Stimulated activated effector memory CD8-positive, alpha-beta T cell treated with anti-CD3 and anti-CD28 coated beads, Interleukin-12 subunit alpha, Interleukin-12 subunit beta, amount 100 ng/mL, for 72 hours (primary cell): Measurements from ENCODE around the gene SAG.
A peak's percentile ranks its signal among the peaks of the same experiment; 100 is the strongest.

Experiments
- ATAC-seq: fragments of 150-1000 bp; cut with Tn5 transposase; 2 replicates; pipeline ENCODE4 v1.10.0; 2021
- DNase-seq, 2 donors: peaks; one replicate each; pipeline ENCODE4 v3.0.0; 2021 to 2022; ENCODE audit warnings: low spot score in 2 of 2
- H3K27ac Mint-ChIP-seq: one replicate; pipeline ENCODE4 v1.8.0; 2022; ENCODE audit warnings: mild to moderate bottlenecking, mixed read lengths
- H3K36me3 Mint-ChIP-seq: one replicate; pipeline ENCODE4 v1.8.0; 2022; ENCODE audit warnings: mild to moderate bottlenecking, mixed read lengths
- H3K4me1 Mint-ChIP-seq: one replicate; pipeline ENCODE4 v1.8.0; 2022; ENCODE audit warnings: mixed read lengths
- H3K4me3 Mint-ChIP-seq: one replicate; pipeline ENCODE4 v1.8.0; 2022; ENCODE audit warnings: mild to moderate bottlenecking, mixed read lengths
- H3K9me3 Mint-ChIP-seq: one replicate; pipeline ENCODE4 v1.8.0; 2022; ENCODE audit warnings: mixed read lengths

Gene SAG

GRCh38 chr2:233275223-233275622, 32.4 kb upstream of the SAG start:
- DNase-seq (no peak), ATAC-seq (no peak)
- Mint-ChIP-seq H3K4me3 (no peak overlapping the region), H3K4me1 (peaks cover 35% of the 10 kb centered on the region), H3K27ac (peak overlapping the region; percentile 56), H3K36me3 (peaks cover 96% of the 10 kb centered on the region), H3K9me3 (no peaks in the 10 kb centered on the region)

GRCh38 chr2:233278921-233279320, 28.7 kb upstream of the SAG start:
- ATAC-seq (no peak), DNase-seq (no peak)
- Mint-ChIP-seq H3K4me1 (peaks cover 22% of the 10 kb centered on the region), H3K36me3 (peaks cover 100% of the 10 kb centered on the region), H3K27ac (peak overlapping the region; percentile 40), H3K4me3 (no peak overlapping the region), H3K9me3 (no peaks in the 10 kb centered on the region)

DNA sequence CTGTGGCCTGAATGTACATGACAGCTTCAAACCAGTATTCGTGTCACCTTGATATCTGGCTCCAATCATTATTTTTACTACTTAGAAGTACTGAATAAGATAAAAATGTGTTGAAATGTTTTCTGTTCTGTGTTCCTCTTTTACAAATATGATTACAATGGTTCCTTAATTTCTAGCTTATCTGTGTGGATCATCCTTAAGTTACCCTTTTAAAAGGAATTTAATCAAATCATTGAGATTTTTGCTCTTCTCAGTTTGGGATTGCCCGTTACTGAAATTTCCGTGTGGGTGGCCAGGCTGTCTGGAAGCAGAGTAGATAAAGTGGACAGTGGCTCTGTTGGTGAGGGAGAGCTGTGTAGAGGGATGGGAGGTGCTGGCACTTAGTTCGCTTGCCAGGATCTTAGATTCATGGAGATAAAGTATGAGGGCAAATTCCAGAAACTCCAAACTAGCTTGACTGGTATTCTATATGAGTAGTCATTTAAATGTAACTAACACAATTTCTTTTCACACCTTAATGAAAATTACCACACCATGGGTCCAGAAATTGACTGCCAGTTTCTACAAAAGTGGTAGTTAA, 27.4 kb upstream of the SAG start:
- Mint-ChIP-seq H3K36me3 (peaks cover 100% of the 10 kb centered on the region), H3K4me3 (no peak overlapping the region), H3K27ac (peak overlapping the region; percentile 9), H3K4me1 (peaks cover 15% of the 10 kb centered on the region), H3K9me3 (no peaks in the 10 kb centered on the region)
- DNase-seq (no peak), ATAC-seq (no peak)

- Mint-ChIP-seq H3K27ac (peak overlapping the region; percentile 9), H3K36me3 (peaks cover 100% of the 10 kb centered on the region), H3K4me1 (peaks cover 13% of the 10 kb centered on the region), H3K9me3 (no peaks in the 10 kb centered on the region), H3K4me3 (no peak overlapping the region)
- ATAC-seq, result no peak
- no peak for DNase-seq
Measured at GRCh38 chr2:233281553-233281952, 26.1 kb upstream of the SAG start.

DNA sequence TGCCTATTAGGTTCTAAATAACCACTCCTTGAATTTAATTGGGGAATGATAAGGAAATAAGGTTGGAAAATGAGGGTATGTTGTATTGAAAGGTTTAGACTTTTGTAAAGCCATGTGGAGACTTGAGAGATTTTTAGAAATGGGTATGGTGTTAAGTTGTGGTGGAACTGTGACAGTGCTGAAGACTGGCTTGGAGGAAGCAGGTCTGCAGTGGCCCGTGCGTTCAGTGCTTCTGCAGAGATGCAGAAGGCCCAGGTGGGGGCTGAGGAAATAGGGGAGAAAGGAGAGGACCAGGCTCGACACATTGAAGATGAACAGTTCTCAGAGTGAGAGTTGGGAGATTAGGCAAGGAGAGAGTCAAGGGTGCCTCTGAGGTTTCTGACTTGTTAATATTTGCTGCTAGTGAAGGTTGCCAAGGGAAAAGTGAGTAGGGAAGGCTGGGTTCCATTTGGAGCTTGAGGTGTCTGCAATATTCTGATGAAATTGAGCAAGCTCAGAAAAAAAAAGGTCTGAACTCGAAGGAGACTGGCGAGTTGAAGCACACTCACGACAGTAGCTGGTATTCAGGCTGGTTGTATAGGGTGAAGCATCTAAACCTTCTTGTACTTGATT, 25.5 kb upstream of the SAG start:
- Mint-ChIP-seq H3K4me1 (peaks cover 13% of the 10 kb centered on the region), H3K4me3 (no peak overlapping the region), H3K9me3 (no peaks in the 10 kb centered on the region), H3K27ac (peak overlapping the region; percentile 9), H3K36me3 (peaks cover 100% of the 10 kb centered on the region)
- ATAC-seq, result no peak
- no peak for DNase-seq

DNA sequence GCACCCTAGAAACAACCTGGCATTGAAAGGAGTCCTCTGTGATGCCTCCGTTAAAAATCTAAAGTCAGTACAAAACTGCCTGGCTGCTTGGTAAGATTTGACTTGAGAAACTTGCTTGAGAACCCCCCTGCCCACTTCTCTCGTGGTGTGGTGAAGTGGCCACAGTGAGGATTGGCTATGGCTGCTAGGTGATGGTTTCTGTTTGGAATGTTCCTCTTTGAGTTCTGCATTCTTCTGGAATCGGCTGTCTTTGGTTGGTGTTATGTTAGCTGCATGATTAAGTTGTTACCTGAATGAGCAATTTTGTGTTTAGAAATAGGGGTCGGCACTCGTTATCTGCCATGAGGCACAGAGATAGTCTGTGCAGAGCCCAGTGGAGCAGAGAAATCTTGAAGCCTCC, 21.7 kb upstream of the SAG start:
- Mint-ChIP-seq H3K9me3 (no peaks in the 10 kb centered on the region), H3K27ac (no peak overlapping the region), H3K36me3 (peaks cover 100% of the 10 kb centered on the region), H3K4me1 (peaks cover 13% of the 10 kb centered on the region), H3K4me3 (no peak overlapping the region)
- ATAC-seq, result no peak
- no peak for DNase-seq

GRCh38 chr2:233287871-233288270, 19.7 kb upstream of the SAG start:
- Mint-ChIP-seq H3K27ac (peak overlapping the region; percentile 76), H3K9me3 (no peaks in the 10 kb centered on the region), H3K4me3 (no peak overlapping the region), H3K4me1 (no peaks in the 10 kb centered on the region), H3K36me3 (peaks cover 100% of the 10 kb centered on the region)
- ATAC-seq, result no peak
- DNase-seq, result no peak

GRCh38 chr2:233288663-233289062, 19.0 kb upstream of the SAG start:
- H3K36me3 Mint-ChIP-seq, result peaks cover 100% of the 10 kb centered on the region
- peaks cover 3% of the 10 kb centered on the region for H3K4me1 Mint-ChIP-seq
- no peaks in the 10 kb centered on the region for H3K9me3 Mint-ChIP-seq
- H3K27ac Mint-ChIP-seq, result peak overlapping the region; percentile 72
- ATAC-seq (no peak), DNase-seq (no peak)
- H3K4me3 Mint-ChIP-seq, result no peak overlapping the region

GRCh38 chr2:233289648-233290047, 18.0 kb upstream of the SAG start:
- DNase-seq, result no peak
- Mint-ChIP-seq H3K9me3 (no peaks in the 10 kb centered on the region), H3K27ac (peak overlapping the region; percentile 81), H3K4me3 (no peak overlapping the region), H3K4me1 (peaks cover 5% of the 10 kb centered on the region), H3K36me3 (peaks cover 100% of the 10 kb centered on the region)
- no peak for ATAC-seq

DNA sequence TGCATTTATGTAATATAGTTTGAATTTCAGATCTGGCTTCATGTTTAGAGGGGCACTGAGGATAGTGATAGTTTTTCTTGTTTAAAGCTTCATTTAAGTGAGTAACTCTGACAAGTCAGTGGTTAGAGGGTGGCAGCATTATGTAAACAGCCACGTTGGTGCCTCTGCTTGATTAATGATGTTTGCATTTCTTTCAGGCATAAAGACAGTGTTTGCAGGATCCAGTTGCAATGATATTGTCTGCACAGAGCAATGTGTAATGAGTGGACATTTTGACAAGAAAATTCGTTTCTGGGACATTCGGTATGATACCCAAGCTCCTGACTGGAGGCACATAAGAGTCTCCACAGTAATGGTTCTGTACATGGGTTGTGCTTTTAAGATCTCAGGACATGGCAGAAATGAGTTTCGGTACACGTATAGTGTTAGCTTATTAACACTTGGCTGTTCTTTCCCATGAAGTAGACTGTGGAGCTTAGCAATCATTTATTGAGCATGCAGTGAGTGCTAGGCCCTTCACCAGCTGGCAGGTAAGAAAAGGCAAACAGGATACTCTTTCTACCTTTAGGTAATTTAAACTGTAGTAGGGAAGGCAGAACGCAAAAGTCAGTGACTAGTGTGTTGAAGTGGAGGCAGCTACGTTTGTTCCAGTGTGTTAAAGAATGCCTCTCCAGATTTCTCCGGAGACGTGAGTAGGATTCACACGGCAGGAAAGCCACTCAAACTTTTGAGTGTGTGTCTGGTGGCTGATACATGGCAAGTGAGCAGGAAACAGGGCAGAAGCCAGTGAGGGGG, 17.4 kb upstream of the SAG start:
- Mint-ChIP-seq H3K27ac (peak overlapping the region; percentile 81), H3K9me3 (no peaks in the 10 kb centered on the region), H3K4me1 (peaks cover 5% of the 10 kb centered on the region), H3K36me3 (peaks cover 100% of the 10 kb centered on the region), H3K4me3 (no peak overlapping the region)
- no peak for DNase-seq
- ATAC-seq, result no peak

GRCh38 chr2:233295891-233296290, 11.7 kb upstream of the SAG start:
- H3K4me3 Mint-ChIP-seq, result no peak overlapping the region

DNA sequence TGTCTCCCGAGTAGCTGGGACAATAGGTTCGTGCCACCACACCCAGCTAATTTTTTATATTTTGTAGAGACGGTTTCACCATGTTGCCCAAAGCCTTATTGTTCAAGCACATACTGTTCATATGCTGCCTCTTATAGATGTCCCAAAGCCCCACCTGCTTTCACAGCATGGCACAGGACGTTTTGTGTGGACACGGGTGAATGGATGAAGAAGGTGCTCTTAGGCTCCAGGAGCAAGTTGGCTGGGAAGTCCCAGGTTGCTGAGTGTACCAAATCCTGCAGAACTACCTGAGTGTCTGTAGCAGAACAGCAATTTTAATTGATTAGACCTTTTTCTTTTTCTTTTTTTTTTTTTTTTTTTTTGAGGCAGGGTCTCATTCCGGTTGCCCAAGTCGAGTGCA, 10.5 kb upstream of the SAG start:
- H3K4me3 Mint-ChIP-seq, result no peak overlapping the region
- no peak for ATAC-seq
- peaks cover 5% of the 10 kb centered on the region for H3K4me1 Mint-ChIP-seq
- H3K36me3 Mint-ChIP-seq, result peaks cover 55% of the 10 kb centered on the region
- no peaks in the 10 kb centered on the region for H3K9me3 Mint-ChIP-seq
- DNase-seq, result no peak
- H3K27ac Mint-ChIP-seq, result peak overlapping the region; percentile 45

More at GRCh38 chr2:233295891-233296290, 11.7 kb upstream of the SAG start:
- no peaks in the 10 kb centered on the region for H3K9me3 Mint-ChIP-seq
- H3K36me3 Mint-ChIP-seq, result peaks cover 66% of the 10 kb centered on the region
- H3K4me1 Mint-ChIP-seq, result peaks cover 5% of the 10 kb centered on the region
- ATAC-seq (no peak), DNase-seq (no peak)
- H3K27ac Mint-ChIP-seq, result peak overlapping the region; percentile 78

DNA sequence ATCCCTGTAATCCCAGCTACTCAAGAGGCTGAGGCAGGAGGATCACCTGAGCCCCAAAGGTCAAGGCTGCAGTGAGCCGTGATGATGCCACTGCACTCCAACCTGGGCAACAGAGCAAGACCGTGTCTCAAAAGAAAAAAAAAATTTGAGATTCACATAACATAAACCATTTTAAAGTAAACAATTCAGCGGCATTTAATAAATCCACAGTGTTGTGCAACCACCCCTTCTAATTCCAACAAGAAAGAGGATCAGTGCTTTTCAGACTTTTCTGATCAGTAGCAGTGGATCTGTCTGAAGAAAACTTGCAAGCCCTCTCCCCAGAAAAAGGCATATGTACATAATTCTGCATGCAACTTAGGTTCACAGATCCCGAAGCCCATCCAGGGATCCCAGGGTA, 7.2 kb upstream of the SAG start:
- peaks cover 21% of the 10 kb centered on the region for H3K36me3 Mint-ChIP-seq
- H3K4me3 Mint-ChIP-seq, result no peak overlapping the region
- no peaks in the 10 kb centered on the region for H3K4me1 Mint-ChIP-seq
- no peaks in the 10 kb centered on the region for H3K9me3 Mint-ChIP-seq
- H3K27ac Mint-ChIP-seq, result peak overlapping the region; percentile 29
- DNase-seq (no peak), ATAC-seq (no peak)

DNA sequence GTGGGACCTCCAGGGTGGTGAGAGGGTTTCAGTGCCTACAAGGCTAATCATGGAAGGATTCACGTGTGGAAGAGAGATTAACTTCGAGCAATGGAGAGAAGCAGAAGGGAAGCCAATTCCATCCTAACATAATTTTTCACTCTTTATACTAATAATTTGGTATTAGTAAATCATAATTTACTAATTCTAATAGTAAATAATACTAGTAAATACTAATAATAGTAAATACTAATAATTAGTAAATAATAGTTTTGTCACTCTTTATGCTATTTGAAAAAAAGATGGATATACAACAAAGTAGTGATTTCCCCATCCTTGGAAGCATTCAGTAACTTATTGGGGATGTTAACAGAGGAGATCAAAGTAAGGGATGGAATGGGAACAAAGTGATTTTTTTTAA, 6.4 kb upstream of the SAG start:
- Mint-ChIP-seq H3K4me3 (no peak overlapping the region), H3K36me3 (peaks cover 13% of the 10 kb centered on the region)

GRCh38 chr2:233301811-233302210, 5.8 kb upstream of the SAG start:
- Mint-ChIP-seq H3K4me1 (no peaks in the 10 kb centered on the region), H3K27ac (no peak overlapping the region), H3K36me3 (peaks cover 8% of the 10 kb centered on the region), H3K4me3 (no peak overlapping the region), H3K9me3 (no peaks in the 10 kb centered on the region)
- DNase-seq, result no peak
- no peak for ATAC-seq

More for the DNA sequence above, 6.4 kb upstream of the SAG start:
- Mint-ChIP-seq H3K4me1 (no peaks in the 10 kb centered on the region), H3K27ac (no peak overlapping the region), H3K9me3 (no peaks in the 10 kb centered on the region)
- no peak for ATAC-seq
- no peak for DNase-seq

DNA sequence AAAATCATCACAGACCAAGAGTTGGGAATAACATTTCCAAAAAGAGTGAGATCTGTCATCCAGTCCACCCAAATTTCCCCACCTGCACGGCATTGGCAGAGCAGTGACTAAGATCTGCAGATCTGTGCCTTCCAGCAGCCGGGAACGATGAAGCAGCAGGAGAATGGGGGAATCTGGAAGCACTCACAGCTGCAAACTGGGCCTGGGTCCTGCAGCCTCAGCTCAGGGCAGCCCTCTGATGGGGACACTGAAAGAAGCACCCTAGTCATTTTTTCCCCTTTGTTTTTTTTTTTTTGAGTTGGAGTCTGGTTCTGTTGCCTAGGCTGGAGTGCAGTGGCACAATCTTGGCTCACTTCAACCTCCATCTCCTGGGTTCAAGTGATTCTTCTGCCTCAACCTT, 4.4 kb upstream of the SAG start:
- H3K27ac Mint-ChIP-seq, result no peak overlapping the region
- no peak for ATAC-seq
- H3K9me3 Mint-ChIP-seq, result no peaks in the 10 kb centered on the region
- H3K36me3 Mint-ChIP-seq, result no peaks in the 10 kb centered on the region
- DNase-seq, result no peak
- no peaks in the 10 kb centered on the region for H3K4me1 Mint-ChIP-seq
- H3K4me3 Mint-ChIP-seq, result no peak overlapping the region
